Measurements from ENCODE around the gene CYTH4.
A peak's percentile ranks its signal among the peaks of the same experiment; 100 is the strongest.
"Not testable (repeated sequence)": the region's sequence is repeated elsewhere in the genome, so short reads cannot be mapped to it uniquely, and the experiment has no call there.

CYTH4 gene

GRCh38 chr22:37311761-37312312 is 29.5 kb downstream of the CYTH4 start:
- no peak for DNase-seq

GRCh38 chr22:37312549-37313183 is 30.4 kb downstream of the CYTH4 start:
- no peak for DNase-seq

GRCh38 chr22:37313376-37314314 is 31.3 kb downstream of the CYTH4 start:
- DNase-seq = no peak

GRCh38 chr22:37314315-37315074 is 32.2 kb downstream of the CYTH4 start:
- no peak for DNase-seq

- no peak for DNase-seq
These were observed 34.1 kb downstream of the CYTH4 start for GRCh38 chr22:37316405-37316804.

- peak; percentile 85 for DNase-seq
These were observed 34.6 kb downstream of the CYTH4 start for GRCh38 chr22:37316875-37317371.

- DNase-seq = no peak
These were observed 35.4 kb downstream of the CYTH4 start for GRCh38 chr22:37317698-37318210.

GRCh38 chr22:37318364-37319109 is 36.2 kb downstream of the CYTH4 start:
- DNase-seq = no peak

- DNase-seq = no peak
These were observed 37.2 kb downstream of the CYTH4 start for GRCh38 chr22:37319469-37319868.

GRCh38 chr22:37320726-37321677 is 38.7 kb downstream of the CYTH4 start:
- DNase-seq = no peak

- DNase-seq = no peak
These were observed 42.2 kb downstream of the CYTH4 start for GRCh38 chr22:37324340-37325038.

GRCh38 chr22:37325039-37325395 is 42.7 kb downstream of the CYTH4 start:
- DNase-seq = no peak

GRCh38 chr22:37326726-37327125 is 44.4 kb downstream of the CYTH4 start:
- DNase-seq = no peak

- no peak for DNase-seq
These were observed 45.7 kb downstream of the CYTH4 start for GRCh38 chr22:37328017-37328416.

GRCh38 chr22:37328538-37329237 is 46.4 kb downstream of the CYTH4 start:
- not testable (repeated sequence) for DNase-seq

GRCh38 chr22:37329238-37330140 is 47.2 kb downstream of the CYTH4 start:
- no peak for DNase-seq

GRCh38 chr22:37330200-37331033 is 48.1 kb downstream of the CYTH4 start:
- DNase-seq = no peak

Measured in right forelimb (tissue), 1 donor.